A549 (cell line): ENCODE data around the gene DGCR2. TPM values are rescaled to one million over a fixed set of nuclear protein-coding genes. Genes with fewer than 3 reads are reported as not detected.

Experiments used
- ATAC-seq, 2 experiments: fragments of 200-7000 bp in 1 of 2; fragments of >200 bp in 1 of 2; cut with Nextera tagmentation in 1 of 2; cut with Tn5 transposase in 1 of 2; 3 replicates each; pipeline versions ENCODE4 v1.8.0 to v1.9.1; 2018 to 2020; ENCODE audit warnings: mild to moderate bottlenecking in 1 of 2, moderate library complexity in 1 of 2
- CTCF ChIA-PET: fragments of 300-600 bp; sonication (Branson Sonifier 250); formaldehyde crosslinking; extraction: SDS; loops from one replicate; lab custom pipeline; 2021; ENCODE audit warnings: antibody characterized with exemption, inconsistent platforms; lab: Yijun Ruan, JAX
- POLR2A ChIA-PET: fragments of 350-600 bp; formaldehyde crosslinking; extraction: SDS; loops from one replicate; lab custom pipeline; 2021; ENCODE audit warnings: antibody characterized with exemption, inconsistent platforms; lab: Yijun Ruan, JAX
- DNase-seq, 2 experiments: peaks; one replicate each; pipeline versions ENCODE4 v3.0.0 to v3.0.0-alpha.2; 2011 to 2016; ENCODE audit warnings: low read depth in 1 of 2, low spot score in 1 of 2
- FAIRE-seq: peaks from 2 replicates; lab custom pipeline; 2011; peaks lifted over from hg19 to GRCh38; lab: Jason Lieb, UNC
- H3K27ac ChIP-seq, 2 experiments: fragments of >200 bp; sonication (Bioruptor Twin); formaldehyde crosslinking; 3 replicates each; pipeline ENCODE4 v1.5.1; 2016 to 2017
- H3K4me1 ChIP-seq: fragments of >200 bp; sonication (Bioruptor Twin); formaldehyde crosslinking; 3 replicates; pipeline ENCODE4 v1.6.1; 2016
- H3K4me2 ChIP-seq: fragments of >200 bp; sonication (Bioruptor Twin); formaldehyde crosslinking; 3 replicates; pipeline ENCODE4 v1.6.1; 2016
- H3K4me3 ChIP-seq: fragments of >200 bp; sonication (Bioruptor Twin); formaldehyde crosslinking; 3 replicates; pipeline ENCODE4 v1.5.1; 2016
- H3K9me3 ChIP-seq: fragments of >200 bp; sonication (Bioruptor Twin); formaldehyde crosslinking; 3 replicates; pipeline ENCODE4 v1.6.1; 2016
- BCL3 ChIP-seq: fragments of >200 bp; sonication (Bioruptor Twin); formaldehyde crosslinking; IDR thresholded peaks from 3 replicates; pipeline ENCODE4 v1.6.1; 2016
- CBX8 ChIP-seq: fragments of 200-600 bp; sonication (generic); IDR thresholded peaks from 2 replicates; pipeline ENCODE4 v1.6.1; 2016
- EHMT2 ChIP-seq: fragments of 200-600 bp; sonication (generic); IDR thresholded peaks from 2 replicates; pipeline ENCODE4 v1.6.1; 2016; ENCODE audit warnings: antibody characterized with exemption, low read depth, mild to moderate bottlenecking, moderate library complexity
- FOXS1 ChIP-seq: fragments of 250-450 bp; sonication (Bioruptor Pico); IDR thresholded peaks from 2 replicates; pipeline ENCODE4 v1.5.0; 2020; ENCODE audit warnings: mild to moderate bottlenecking, moderate library complexity
- JUN ChIP-seq, 2 experiments: fragments of >200 bp; sonication (Bioruptor Twin); formaldehyde crosslinking; IDR thresholded peaks; 2 replicates in 1 of 2; 3 replicates in 1 of 2; pipeline ENCODE4 v1.6.1; 2016 to 2017
- JUNB ChIP-seq: fragments of >200 bp; sonication (Bioruptor Twin); formaldehyde crosslinking; IDR thresholded peaks from 2 replicates; pipeline ENCODE4 v1.6.1; 2016
- MAFK ChIP-seq: fragments of 450-650 bp; IDR thresholded peaks from 2 replicates; pipeline ENCODE4 v1.6.1; 2014; ENCODE audit not compliant: partially characterized antibody
- NFE2L2 ChIP-seq: fragments of 150-350 bp; conservative IDR thresholded peaks from 2 replicates; pipeline ENCODE4 v1.6.1; 2014; ENCODE audit warnings: low read length
- PBX3 ChIP-seq: IDR thresholded peaks from 2 replicates; pipeline ENCODE4 v1.6.1; 2012
- PHF8 ChIP-seq: fragments of 200-600 bp; sonication (generic); IDR thresholded peaks from 2 replicates; pipeline ENCODE4 v1.6.1; 2016; ENCODE audit warnings: low read depth, mild to moderate bottlenecking, antibody characterized with exemption, moderate library complexity, borderline replicate concordance
- RAD21 ChIP-seq, 2 experiments: fragments of >200 bp in 1 of 2; sonication (Bioruptor Twin) in 1 of 2; formaldehyde crosslinking in 1 of 2; IDR thresholded peaks in 1 of 2; conservative IDR thresholded peaks in 1 of 2; 2 replicates in 1 of 2; 3 replicates in 1 of 2; pipeline ENCODE4 v1.6.1; 2012 to 2018; ENCODE audit warnings: inconsistent platforms in 1 of 2
- REST ChIP-seq: fragments of 200-600 bp; sonication (generic); IDR thresholded peaks from 2 replicates; pipeline ENCODE4 v1.6.1; 2016; ENCODE audit warnings: antibody characterized with exemption, mild to moderate bottlenecking, moderate library complexity
- RFX5 ChIP-seq: fragments of 450-650 bp; IDR thresholded peaks from 2 replicates; pipeline ENCODE4 v1.7.1; 2014; ENCODE audit warnings: antibody characterized with exemption, mild to moderate bottlenecking, moderate library complexity
- RNF2 ChIP-seq: fragments of 200-600 bp; sonication (generic); IDR thresholded peaks from 2 replicates; pipeline ENCODE4 v1.6.1; 2016; ENCODE audit warnings: low read depth, mild to moderate bottlenecking, antibody characterized with exemption, moderate library complexity, borderline replicate concordance
- SREBF2 ChIP-seq: fragments of 450-650 bp; IDR thresholded peaks from 2 replicates; pipeline ENCODE4 v1.6.1; 2014; ENCODE audit warnings: mild to moderate bottlenecking, moderate library complexity
- TP53 ChIP-seq: fragments of 250-450 bp; sonication (Bioruptor Pico); IDR thresholded peaks from 2 replicates; pipeline ENCODE4 v1.5.0; 2021; ENCODE audit warnings: mild to moderate bottlenecking, moderate library complexity
- ZNF302 ChIP-seq: fragments of 250-450 bp; sonication (Bioruptor Pico); IDR thresholded peaks from 2 replicates; pipeline ENCODE4 v1.9.0; 2021; ENCODE audit warnings: inconsistent platforms, mild to moderate bottlenecking, moderate library complexity
- ZSCAN20 ChIP-seq: fragments of 250-450 bp; sonication (Bioruptor Pico); IDR thresholded peaks from 2 replicates; pipeline ENCODE4 v1.8.0; 2022; ENCODE audit warnings: mild to moderate bottlenecking, moderate library complexity
- WGBS: methylation state at CpG from one replicate; pipeline ENCODE4 v1.1.6; 2017; ENCODE audit errors: missing lambda C conversion rate; 5-methylcytosine and 5-hydroxymethylcytosine counted together
- polyA plus RNA-seq, 4 experiments: library from polyadenylated mRNA; depleted of rRNA in 3 of 4; stranded (reverse); fragments of >200 nt; fragmentation: RNase III in 1 of 4; extraction: RNeasy Plus Mini Kit Qiagen cat#74134 plus additional on column Dnase treatment in 1 of 4; gene quantifications; 2 replicates in 3 of 4; 3 replicates in 1 of 4; pipeline ENCODE4 v1.2.3, GENCODE V29; 2011 to 2017
- TF ChIP-seq, protein P1 (sequence below): fragments of 250-450 bp; sonication (Bioruptor Pico); IDR thresholded peaks from 2 replicates; pipeline ENCODE4 v1.5.0; 2021; ENCODE audit warnings: mild to moderate bottlenecking, moderate library complexity, borderline replicate concordance

DGCR2 gene
- polyA plus RNA-seq, 2 of the 4 experiments (the other 2 are of a cell fraction): 10.6 to 17.9 TPM

- 85% methylated on average over 10 of the region's 11 CpGs for WGBS
- ChIA-PET POLR2A (no interaction called here), CTCF (interaction anchor here (0.6 kb wide), 1 partner anchor 175 kb away, joined by 3 read pairs; no protein-coding TSS in a partner anchor)
- Histone ChIP-seq H3K4me1 (peaks cover 14% of the 10 kb centered on the region; the same call in 2 of the 3 replicates), H3K9me3 (no peaks in the 10 kb centered on the region), H3K27ac (no peak overlapping the region), H3K4me3 (no peak overlapping the region), H3K4me2 (no peak overlapping the region)
- ATAC-seq (no peak), DNase-seq (no peak), FAIRE-seq (no peak)
- no peak for TF ChIP-seq RAD21 (conservative IDR thresholded peaks at IDR 0.05 in 1 of 2, IDR thresholded peaks at IDR 0.05 in 1 of 2)
- TF ChIP-seq PHF8: no peak
- TF ChIP-seq SREBF2: no peak
Measured at GRCh38 chr22:19125011-19125410, 2.8 kb upstream of the DGCR2 start.

DNA sequence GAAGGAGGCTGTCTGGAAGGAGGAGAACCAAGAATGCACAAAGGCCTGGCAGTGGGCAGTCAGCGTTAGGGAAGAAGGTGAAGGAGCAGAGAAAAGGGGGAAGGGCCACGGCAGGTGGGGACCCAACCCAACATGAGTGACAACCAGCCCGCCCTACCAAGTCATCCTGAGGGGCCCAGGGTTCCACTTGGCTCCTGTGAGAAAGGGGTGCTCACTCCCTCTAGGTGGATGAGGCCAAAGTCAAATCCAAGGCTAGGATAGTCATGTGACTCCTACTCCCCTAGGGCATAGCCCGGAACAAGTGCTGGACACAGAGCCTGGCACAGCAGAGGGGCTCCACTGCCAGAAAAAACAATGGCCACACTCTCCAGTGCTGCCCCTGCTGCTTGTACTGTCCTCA is 2.2 kb upstream of the DGCR2 start:
- no peak for TF ChIP-seq JUNB
- TF ChIP-seq RFX5: no peak
- TF ChIP-seq RNF2: no peak
- no peak for TF ChIP-seq ZNF302 (CRISPR knock-in tag)
- no peak for TF ChIP-seq JUN (IDR thresholded peaks at IDR 0.05)
- TF ChIP-seq, protein P1, sequence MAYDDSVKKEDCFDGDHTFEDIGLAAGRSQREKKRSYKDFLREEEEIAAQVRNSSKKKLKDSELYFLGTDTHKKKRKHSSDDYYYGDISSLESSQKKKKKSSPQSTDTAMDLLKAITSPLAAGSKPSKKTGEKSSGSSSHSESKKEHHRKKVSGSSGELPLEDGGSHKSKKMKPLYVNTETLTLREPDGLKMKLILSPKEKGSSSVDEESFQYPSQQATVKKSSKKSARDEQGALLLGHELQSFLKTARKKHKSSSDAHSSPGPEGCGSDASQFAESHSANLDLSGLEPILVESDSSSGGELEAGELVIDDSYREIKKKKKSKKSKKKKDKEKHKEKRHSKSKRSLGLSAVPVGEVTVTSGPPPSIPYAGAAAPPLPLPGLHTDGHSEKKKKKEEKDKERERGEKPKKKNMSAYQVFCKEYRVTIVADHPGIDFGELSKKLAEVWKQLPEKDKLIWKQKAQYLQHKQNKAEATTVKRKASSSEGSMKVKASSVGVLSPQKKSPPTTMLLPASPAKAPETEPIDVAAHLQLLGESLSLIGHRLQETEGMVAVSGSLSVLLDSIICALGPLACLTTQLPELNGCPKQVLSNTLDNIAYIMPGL: no peak
- TF ChIP-seq ZSCAN20: no peak
- no peak for TF ChIP-seq MAFK
- TF ChIP-seq TP53 (CRISPR knock-in tag): no peak
- no peak for TF ChIP-seq CBX8
- no peak for TF ChIP-seq EHMT2
- TF ChIP-seq BCL3: no peak
- no peak for TF ChIP-seq PBX3
- TF ChIP-seq NFE2L2: no peak
- no peak for TF ChIP-seq REST
- TF ChIP-seq PHF8: no peak
- no peak for TF ChIP-seq FOXS1 (CRISPR knock-in tag)
- FAIRE-seq (no peak), ATAC-seq (no peak), DNase-seq (no peak)
- H3K4me1 ChIP-seq: peaks cover 15% of the 10 kb centered on the region; the same call in 2 of the 3 replicates
- ChIA-PET CTCF (interaction anchor here (0.6 kb wide), 1 partner anchor 175 kb away, joined by 3 read pairs; no protein-coding TSS in a partner anchor), POLR2A (no interaction called here)
- WGBS: 82% methylated on average over 4 of the region's 4 CpGs
- H3K9me3 ChIP-seq: no peaks in the 10 kb centered on the region
- no peak overlapping the region for H3K27ac ChIP-seq
- no peak overlapping the region for H3K4me2 ChIP-seq
- no peak overlapping the region for H3K4me3 ChIP-seq
